Measurements from ENCODE around the gene CSRNP3.

Gene CSRNP3

GRCh38 chr2:165693838-165694237, 224.3 kb downstream of the CSRNP3 start:
- H3K4me1 ChIP-seq (ENCODE audit: insufficient read depth, low read length): no peaks in the 10 kb centered on the region
- no peaks in the 10 kb centered on the region for H3K36me3 ChIP-seq (ENCODE audit: insufficient read depth, low read length)
- H3K27ac ChIP-seq (ENCODE audit: low read depth, low read length): no peak overlapping the region
- H3K27me3 ChIP-seq (ENCODE audit: control insufficient read depth in 1 of 2, insufficient read depth in 2 of 2, low read length in 2 of 2): no peaks in the 10 kb centered on the region
- H3K9me3 ChIP-seq (ENCODE audit: low read length): no peaks in the 10 kb centered on the region
- H3K4me3 ChIP-seq (ENCODE audit: low read depth in 1 of 2, low read length in 2 of 2): no peak overlapping the region
- no peak overlapping the region for H3K9ac ChIP-seq (ENCODE audit: low read length)

- no peaks in the 10 kb centered on the region for H3K4me1 ChIP-seq (ENCODE audit: insufficient read depth, low read length)
- no peaks in the 10 kb centered on the region for H3K9me3 ChIP-seq (ENCODE audit: low read length)
- H3K4me3 ChIP-seq (ENCODE audit: low read depth in 1 of 2, low read length in 2 of 2): no peak overlapping the region
- H3K27me3 ChIP-seq (ENCODE audit: control insufficient read depth in 1 of 2, insufficient read depth in 2 of 2, low read length in 2 of 2): no peaks in the 10 kb centered on the region
- no peak overlapping the region for H3K9ac ChIP-seq (ENCODE audit: low read length)
- H3K36me3 ChIP-seq (ENCODE audit: insufficient read depth, low read length): no peaks in the 10 kb centered on the region
- H3K27ac ChIP-seq (ENCODE audit: low read depth, low read length): no peak overlapping the region
Observed at GRCh38 chr2:165697748-165698443, 228.4 kb downstream of the CSRNP3 start.

- Histone ChIP-seq H3K9me3 (ENCODE audit: low read length) (no peaks in the 10 kb centered on the region), H3K9ac (ENCODE audit: low read length) (no peak overlapping the region), H3K36me3 (ENCODE audit: insufficient read depth, low read length) (no peaks in the 10 kb centered on the region), H3K27ac (ENCODE audit: low read depth, low read length) (no peak overlapping the region), H3K4me3 (ENCODE audit: low read depth in 1 of 2, low read length in 2 of 2) (no peak overlapping the region), H3K27me3 (ENCODE audit: control insufficient read depth in 1 of 2, insufficient read depth in 2 of 2, low read length in 2 of 2) (no peaks in the 10 kb centered on the region), H3K4me1 (ENCODE audit: insufficient read depth, low read length) (no peaks in the 10 kb centered on the region)
Observed at GRCh38 chr2:165698444-165698884, 229.0 kb downstream of the CSRNP3 start.

- Histone ChIP-seq H3K4me3 (ENCODE audit: low read depth in 1 of 2, low read length in 2 of 2) (no peak overlapping the region), H3K36me3 (ENCODE audit: insufficient read depth, low read length) (no peaks in the 10 kb centered on the region), H3K9ac (ENCODE audit: low read length) (no peak overlapping the region), H3K27ac (ENCODE audit: low read depth, low read length) (no peak overlapping the region), H3K4me1 (ENCODE audit: insufficient read depth, low read length) (no peaks in the 10 kb centered on the region), H3K9me3 (ENCODE audit: low read length) (no peaks in the 10 kb centered on the region), H3K27me3 (ENCODE audit: control insufficient read depth in 1 of 2, insufficient read depth in 2 of 2, low read length in 2 of 2) (no peaks in the 10 kb centered on the region)
Observed at GRCh38 chr2:165699946-165700345, 230.4 kb downstream of the CSRNP3 start.

- Histone ChIP-seq H3K27ac (ENCODE audit: low read depth, low read length) (no peak overlapping the region), H3K4me1 (ENCODE audit: insufficient read depth, low read length) (no peaks in the 10 kb centered on the region), H3K9me3 (ENCODE audit: low read length) (no peaks in the 10 kb centered on the region), H3K36me3 (ENCODE audit: insufficient read depth, low read length) (no peaks in the 10 kb centered on the region), H3K4me3 (ENCODE audit: low read depth in 1 of 2, low read length in 2 of 2) (no peak overlapping the region), H3K27me3 (ENCODE audit: control insufficient read depth in 1 of 2, insufficient read depth in 2 of 2, low read length in 2 of 2) (no peaks in the 10 kb centered on the region), H3K9ac (ENCODE audit: low read length) (no peak overlapping the region)
Observed at GRCh38 chr2:165700531-165700930, 231.0 kb downstream of the CSRNP3 start.

GRCh38 chr2:165701147-165701546, 231.6 kb downstream of the CSRNP3 start:
- no peaks in the 10 kb centered on the region for H3K9me3 ChIP-seq (ENCODE audit: low read length)
- no peak overlapping the region for H3K4me3 ChIP-seq (ENCODE audit: low read depth in 1 of 2, low read length in 2 of 2)
- H3K36me3 ChIP-seq (ENCODE audit: insufficient read depth, low read length): no peaks in the 10 kb centered on the region
- no peaks in the 10 kb centered on the region for H3K27me3 ChIP-seq (ENCODE audit: control insufficient read depth in 1 of 2, insufficient read depth in 2 of 2, low read length in 2 of 2)
- H3K4me1 ChIP-seq (ENCODE audit: insufficient read depth, low read length): no peaks in the 10 kb centered on the region
- no peak overlapping the region for H3K9ac ChIP-seq (ENCODE audit: low read length)
- H3K27ac ChIP-seq (ENCODE audit: low read depth, low read length): no peak overlapping the region

- no peak overlapping the region for H3K4me3 ChIP-seq (ENCODE audit: low read depth in 1 of 2, low read length in 2 of 2)
- H3K4me1 ChIP-seq (ENCODE audit: insufficient read depth, low read length): no peaks in the 10 kb centered on the region
Observed at GRCh38 chr2:165706960-165707487, 237.5 kb downstream of the CSRNP3 start.

GRCh38 chr2:165716091-165716490, 246.6 kb downstream of the CSRNP3 start:
- no peaks in the 10 kb centered on the region for H3K36me3 ChIP-seq (ENCODE audit: insufficient read depth, low read length)
- no peak overlapping the region for H3K9ac ChIP-seq (ENCODE audit: low read length)
- no peaks in the 10 kb centered on the region for H3K4me1 ChIP-seq (ENCODE audit: insufficient read depth, low read length)
- H3K9me3 ChIP-seq (ENCODE audit: low read length): no peaks in the 10 kb centered on the region
- H3K27ac ChIP-seq (ENCODE audit: low read depth, low read length): no peak overlapping the region
- H3K27me3 ChIP-seq (ENCODE audit: control insufficient read depth in 1 of 2, insufficient read depth in 2 of 2, low read length in 2 of 2): no peaks in the 10 kb centered on the region
- H3K4me3 ChIP-seq (ENCODE audit: low read depth in 1 of 2, low read length in 2 of 2): no peak overlapping the region

More at GRCh38 chr2:165706960-165707487, 237.5 kb downstream of the CSRNP3 start:
- H3K36me3 ChIP-seq (ENCODE audit: insufficient read depth, low read length): no peaks in the 10 kb centered on the region
- no peaks in the 10 kb centered on the region for H3K27me3 ChIP-seq (ENCODE audit: control insufficient read depth in 1 of 2, insufficient read depth in 2 of 2, low read length in 2 of 2)
- H3K9me3 ChIP-seq (ENCODE audit: low read length): no peaks in the 10 kb centered on the region
- no peak overlapping the region for H3K9ac ChIP-seq (ENCODE audit: low read length)
- H3K27ac ChIP-seq (ENCODE audit: low read depth, low read length): no peak overlapping the region

GRCh38 chr2:165718610-165719210, 249.2 kb downstream of the CSRNP3 start:
- Histone ChIP-seq H3K27me3 (ENCODE audit: control insufficient read depth in 1 of 2, insufficient read depth in 2 of 2, low read length in 2 of 2) (no peaks in the 10 kb centered on the region), H3K27ac (ENCODE audit: low read depth, low read length) (no peak overlapping the region), H3K9ac (ENCODE audit: low read length) (no peak overlapping the region), H3K4me3 (ENCODE audit: low read depth in 1 of 2, low read length in 2 of 2) (no peak overlapping the region), H3K36me3 (ENCODE audit: insufficient read depth, low read length) (no peaks in the 10 kb centered on the region), H3K9me3 (ENCODE audit: low read length) (no peaks in the 10 kb centered on the region), H3K4me1 (ENCODE audit: insufficient read depth, low read length) (no peaks in the 10 kb centered on the region)

- Histone ChIP-seq H3K4me1 (ENCODE audit: insufficient read depth, low read length) (no peaks in the 10 kb centered on the region), H3K36me3 (ENCODE audit: insufficient read depth, low read length) (no peaks in the 10 kb centered on the region), H3K27me3 (ENCODE audit: control insufficient read depth in 1 of 2, insufficient read depth in 2 of 2, low read length in 2 of 2) (no peaks in the 10 kb centered on the region), H3K27ac (ENCODE audit: low read depth, low read length) (no peak overlapping the region), H3K9ac (ENCODE audit: low read length) (no peak overlapping the region), H3K4me3 (ENCODE audit: low read depth in 1 of 2, low read length in 2 of 2) (no peak overlapping the region), H3K9me3 (ENCODE audit: low read length) (no peaks in the 10 kb centered on the region)
Observed at GRCh38 chr2:165720511-165720910, 251.0 kb downstream of the CSRNP3 start.

- Histone ChIP-seq H3K9ac (ENCODE audit: low read length) (no peak overlapping the region), H3K4me1 (ENCODE audit: insufficient read depth, low read length) (no peaks in the 10 kb centered on the region), H3K9me3 (ENCODE audit: low read length) (no peaks in the 10 kb centered on the region), H3K36me3 (ENCODE audit: insufficient read depth, low read length) (no peaks in the 10 kb centered on the region), H3K27ac (ENCODE audit: low read depth, low read length) (no peak overlapping the region), H3K27me3 (ENCODE audit: control insufficient read depth in 1 of 2, insufficient read depth in 2 of 2, low read length in 2 of 2) (no peaks in the 10 kb centered on the region), H3K4me3 (ENCODE audit: low read depth in 1 of 2, low read length in 2 of 2) (no peak overlapping the region)
Observed at GRCh38 chr2:165725421-165725820, 255.9 kb downstream of the CSRNP3 start.
